ENCODE measurements around the gene SLC14A1. TPM values are rescaled to one million over a fixed set of nuclear protein-coding genes. Genes with fewer than 3 reads are reported as not detected.

SLC14A1 gene
- total RNA-seq, 4 donors from 2014 or later: 0.95 to 26.0 TPM; not detected in 2

DNA sequence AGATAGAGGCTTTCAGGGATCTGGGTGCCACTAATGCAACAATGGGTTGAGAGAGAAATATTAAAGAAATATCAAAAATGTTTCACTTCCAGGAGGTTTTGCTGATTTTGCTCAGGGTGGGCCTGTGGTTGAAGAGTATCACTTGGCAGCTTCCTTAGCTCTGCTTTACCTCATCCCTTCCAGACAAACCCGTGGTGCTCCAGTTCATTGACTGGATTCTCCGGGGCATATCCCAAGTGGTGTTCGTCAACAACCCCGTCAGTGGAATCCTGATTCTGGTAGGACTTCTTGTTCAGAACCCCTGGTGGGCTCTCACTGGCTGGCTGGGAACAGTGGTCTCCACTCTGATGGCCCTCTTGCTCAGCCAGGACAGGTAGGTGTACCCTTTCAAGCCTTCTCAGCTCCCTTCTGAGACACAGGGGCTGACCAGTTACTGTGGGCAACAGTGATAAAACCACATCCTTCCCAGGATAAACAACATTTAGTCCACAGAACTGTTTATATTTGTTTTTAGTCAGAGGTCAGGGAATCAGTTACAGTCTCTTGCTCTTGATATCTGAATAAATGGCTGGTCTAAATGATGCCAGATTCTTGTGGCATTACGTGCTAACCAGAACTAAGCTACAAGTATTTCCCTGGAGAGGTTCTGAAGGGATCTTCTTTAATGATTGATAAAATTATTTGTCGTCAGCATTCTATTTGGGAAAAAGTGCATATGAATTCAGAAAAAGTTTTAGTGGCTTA is 7.0 kb downstream of the SLC14A1 start:
- H3K36me3 ChIP-seq: no peaks in the 10 kb centered on the region
- no peak overlapping the region for H3K27ac ChIP-seq
- intact Hi-C loops (cut with DNase I; ENCODE audit: low total_unique reads): no loop called here
- no peaks in the 10 kb centered on the region for H3K4me1 ChIP-seq
- no peaks in the 10 kb centered on the region for H3K27me3 ChIP-seq
- no peak for DNase-seq
- H3K9me3 ChIP-seq: no peaks in the 10 kb centered on the region
- TF ChIP-seq POLR2A (IDR thresholded peaks at IDR 0.05): no peak
- TF ChIP-seq, protein P1, sequence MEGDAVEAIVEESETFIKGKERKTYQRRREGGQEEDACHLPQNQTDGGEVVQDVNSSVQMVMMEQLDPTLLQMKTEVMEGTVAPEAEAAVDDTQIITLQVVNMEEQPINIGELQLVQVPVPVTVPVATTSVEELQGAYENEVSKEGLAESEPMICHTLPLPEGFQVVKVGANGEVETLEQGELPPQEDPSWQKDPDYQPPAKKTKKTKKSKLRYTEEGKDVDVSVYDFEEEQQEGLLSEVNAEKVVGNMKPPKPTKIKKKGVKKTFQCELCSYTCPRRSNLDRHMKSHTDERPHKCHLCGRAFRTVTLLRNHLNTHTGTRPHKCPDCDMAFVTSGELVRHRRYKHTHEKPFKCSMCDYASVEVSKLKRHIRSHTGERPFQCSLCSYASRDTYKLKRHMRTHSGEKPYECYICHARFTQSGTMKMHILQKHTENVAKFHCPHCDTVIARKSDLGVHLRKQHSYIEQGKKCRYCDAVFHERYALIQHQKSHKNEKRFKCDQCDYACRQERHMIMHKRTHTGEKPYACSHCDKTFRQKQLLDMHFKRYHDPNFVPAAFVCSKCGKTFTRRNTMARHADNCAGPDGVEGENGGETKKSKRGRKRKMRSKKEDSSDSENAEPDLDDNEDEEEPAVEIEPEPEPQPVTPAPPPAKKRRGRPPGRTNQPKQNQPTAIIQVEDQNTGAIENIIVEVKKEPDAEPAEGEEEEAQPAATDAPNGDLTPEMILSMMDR (IDR thresholded peaks at IDR 0.05): no peak
- no peak overlapping the region for H3K4me3 ChIP-seq

DNA sequence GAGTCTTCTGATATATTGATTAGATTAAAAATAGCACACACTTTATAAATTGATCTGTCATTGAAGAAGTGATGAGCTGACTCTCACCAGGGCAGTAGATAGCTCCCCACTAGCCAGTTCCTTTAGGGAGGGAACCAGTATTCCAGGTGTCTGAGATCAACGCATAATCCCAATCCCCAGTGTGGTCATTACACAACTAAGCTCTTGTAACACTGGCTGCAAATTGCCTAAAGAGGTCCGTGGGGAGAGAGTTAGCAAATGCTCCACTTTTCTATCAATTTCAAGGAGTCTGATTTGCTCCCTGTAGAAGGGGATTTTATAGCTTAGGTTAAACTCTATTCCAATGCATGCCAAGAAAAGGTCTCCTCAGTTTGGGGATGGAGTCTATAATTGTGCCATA is 7.7 kb downstream of the SLC14A1 start:
- no peak for DNase-seq
- H3K27ac ChIP-seq: no peak overlapping the region
- no peaks in the 10 kb centered on the region for H3K4me1 ChIP-seq
- no peak for TF ChIP-seq POLR2A (IDR thresholded peaks at IDR 0.05)
- TF ChIP-seq, protein P1 (IDR thresholded peaks at IDR 0.05): no peak
- H3K36me3 ChIP-seq: no peaks in the 10 kb centered on the region
- H3K4me3 ChIP-seq: no peak overlapping the region
- intact Hi-C loops (cut with DNase I; ENCODE audit: low total_unique reads): no loop called here
- no peaks in the 10 kb centered on the region for H3K9me3 ChIP-seq
- no peaks in the 10 kb centered on the region for H3K27me3 ChIP-seq

DNA sequence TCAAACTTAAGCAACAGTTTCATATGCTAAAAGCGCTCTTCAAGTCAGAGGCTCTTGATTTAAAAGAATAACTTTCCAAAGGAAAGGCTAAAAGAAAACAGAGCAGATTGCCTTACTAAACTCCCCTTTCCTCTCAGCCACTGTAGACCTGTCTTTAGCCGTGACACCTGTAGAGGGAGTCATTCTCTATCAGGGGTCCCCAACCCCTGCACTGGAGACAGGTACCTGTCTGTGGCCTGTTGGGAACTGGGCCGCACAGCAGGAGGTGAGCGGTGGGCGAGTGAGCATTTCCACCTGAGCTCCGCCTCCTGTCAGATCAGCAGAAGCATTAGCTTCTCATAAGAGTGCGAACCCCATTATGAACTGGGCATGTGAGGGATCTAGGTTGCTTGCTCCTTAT is 9.6 kb downstream of the SLC14A1 start:
- no peak overlapping the region for H3K27ac ChIP-seq
- H3K36me3 ChIP-seq: no peaks in the 10 kb centered on the region
- TF ChIP-seq, protein P1 (IDR thresholded peaks at IDR 0.05): no peak
- TF ChIP-seq POLR2A (IDR thresholded peaks at IDR 0.05): no peak
- H3K27me3 ChIP-seq: no peaks in the 10 kb centered on the region
- DNase-seq: no peak
- H3K4me3 ChIP-seq: no peak overlapping the region
- H3K4me1 ChIP-seq: no peaks in the 10 kb centered on the region
- no peaks in the 10 kb centered on the region for H3K9me3 ChIP-seq
- intact Hi-C loops (cut with DNase I; ENCODE audit: low total_unique reads): no loop called here

DNA sequence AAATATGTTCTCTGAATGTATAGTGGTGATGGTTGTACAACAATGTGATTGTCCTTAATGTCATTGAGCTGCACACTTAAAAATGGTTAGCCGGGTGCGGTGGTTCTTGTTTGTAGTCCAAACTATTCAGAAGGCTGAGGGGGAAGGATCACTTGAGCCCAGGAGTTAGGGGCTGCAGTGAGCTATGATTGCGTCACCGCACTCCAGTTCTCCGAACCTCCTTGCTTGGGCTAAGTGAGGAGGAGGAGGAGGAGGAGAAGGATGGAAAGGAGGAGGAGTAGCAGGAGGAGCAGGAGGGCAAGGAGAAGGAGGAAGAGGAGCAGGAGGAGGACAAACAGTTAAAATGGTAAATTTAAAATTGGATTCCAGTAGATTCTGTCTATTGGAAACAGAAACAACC is 10.5 kb downstream of the SLC14A1 start:
- Histone ChIP-seq H3K4me1 (no peaks in the 10 kb centered on the region), H3K4me3 (no peak overlapping the region), H3K27ac (no peak overlapping the region), H3K36me3 (no peaks in the 10 kb centered on the region), H3K9me3 (no peaks in the 10 kb centered on the region), H3K27me3 (no peaks in the 10 kb centered on the region)
- intact Hi-C loops (cut with DNase I; ENCODE audit: low total_unique reads): no loop called here
- no peak for DNase-seq
- TF ChIP-seq POLR2A (IDR thresholded peaks at IDR 0.05): no peak
- TF ChIP-seq, protein P1 (IDR thresholded peaks at IDR 0.05): no peak

DNA sequence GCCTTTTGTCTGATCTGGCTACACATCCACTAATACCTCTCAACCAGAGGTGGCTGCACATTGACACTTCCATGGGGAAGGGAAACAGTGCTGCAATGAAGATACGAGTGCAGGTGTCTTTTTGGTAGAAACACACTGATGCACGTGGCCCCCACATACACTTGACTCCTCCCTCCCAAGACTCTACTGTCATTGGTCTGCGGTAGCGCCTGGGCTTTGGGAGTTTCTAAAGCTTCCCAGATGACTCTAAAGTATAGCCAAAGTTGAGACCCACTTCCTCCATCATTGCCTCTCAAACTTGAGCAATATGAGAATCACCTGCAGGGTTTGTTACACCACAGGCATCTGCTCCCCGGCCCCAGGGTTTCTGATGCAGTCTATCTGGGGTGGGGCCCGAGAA is 11.0 kb downstream of the SLC14A1 start:
- TF ChIP-seq POLR2A (IDR thresholded peaks at IDR 0.05): no peak
- TF ChIP-seq, protein P1 (IDR thresholded peaks at IDR 0.05): no peak
- intact Hi-C loops (cut with DNase I; ENCODE audit: low total_unique reads): no loop called here

More for the DNA sequence above, 11.0 kb downstream of the SLC14A1 start:
- Histone ChIP-seq H3K36me3 (no peaks in the 10 kb centered on the region), H3K27ac (no peak overlapping the region), H3K27me3 (no peaks in the 10 kb centered on the region), H3K4me1 (no peaks in the 10 kb centered on the region), H3K4me3 (no peak overlapping the region), H3K9me3 (no peaks in the 10 kb centered on the region)
- no peak for DNase-seq
